Dendritic cell treated with granulocyte-macrophage colony-stimulating factor and Interleukin-4, amounts not matched to agents 40 ng/mL and 50 ng/mL, for 4 days (primary cell): ENCODE measurements around the gene PRPSAP2.
"Not testable (repeated sequence)": the region's sequence is repeated elsewhere in the genome, so short reads cannot be mapped to it uniquely, and the experiment has no call there.

ENCODE experiments used
- H3K27ac Mint-ChIP-seq: one replicate; pipeline ENCODE4 v1.8.0; 2022; ENCODE audit warnings: mild to moderate bottlenecking, mixed read lengths
- H3K27me3 Mint-ChIP-seq: one replicate; pipeline ENCODE4 v1.8.0; 2022; ENCODE audit warnings: mild to moderate bottlenecking, mixed read lengths
- H3K36me3 Mint-ChIP-seq: one replicate; pipeline ENCODE4 v1.8.0; 2022; ENCODE audit warnings: low read depth, mixed read lengths
- H3K4me1 Mint-ChIP-seq: one replicate; pipeline ENCODE4 v1.8.0; 2022; ENCODE audit warnings: low read depth, mixed read lengths
- H3K4me3 Mint-ChIP-seq: one replicate; pipeline ENCODE4 v1.8.0; 2022; ENCODE audit warnings: mild to moderate bottlenecking, moderate library complexity, mixed read lengths
- H3K9me3 Mint-ChIP-seq: one replicate; pipeline ENCODE4 v1.8.0; 2022; ENCODE audit warnings: mixed read lengths
- intact Hi-C: fragments of 100-400 bp; cut with micrococcal nuclease; formaldehyde crosslinking; loops from one replicate; pipeline ENCODE4 v1.15.0; 2022

PRPSAP2 gene

DNA sequence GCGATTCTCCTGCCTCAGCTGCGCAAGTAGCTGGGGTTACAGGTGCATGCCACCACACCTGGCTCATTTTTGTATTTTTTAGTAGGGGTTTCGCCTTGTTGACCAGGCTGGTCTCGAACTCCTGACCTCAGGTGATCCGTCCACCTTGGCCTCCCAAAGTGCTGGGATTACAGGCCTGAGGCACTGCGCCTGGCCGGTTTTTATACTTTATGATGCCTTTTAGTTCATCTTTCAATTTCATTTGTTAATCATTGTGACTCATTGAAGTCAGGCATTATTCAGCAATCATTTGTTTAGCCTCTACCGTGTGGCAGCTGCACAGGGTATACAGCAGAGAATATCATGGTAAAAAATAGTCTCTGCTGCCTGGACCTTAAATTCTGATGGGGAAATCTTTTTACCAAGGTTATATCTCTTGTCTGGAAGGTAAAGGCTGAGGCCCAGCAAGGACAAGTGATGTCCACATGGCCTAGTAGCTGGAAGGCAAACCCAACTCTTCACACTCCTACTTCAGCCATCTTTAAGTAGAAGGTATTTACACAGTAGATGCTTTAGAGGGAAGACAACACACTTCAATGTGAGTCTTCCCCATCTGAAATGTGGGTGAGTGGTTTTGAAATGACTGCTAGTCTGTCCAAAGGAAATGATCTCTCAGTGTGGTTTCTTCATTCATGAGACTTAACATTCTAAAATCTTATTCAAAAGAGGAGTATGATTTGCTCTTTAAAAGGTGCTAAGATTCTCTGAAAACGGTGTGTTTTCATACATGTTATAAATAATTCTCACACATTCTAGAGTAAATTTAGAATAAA lies 2.4 kb downstream of the PRPSAP2 start:
- no peak overlapping the region for H3K27ac Mint-ChIP-seq
- H3K27me3 Mint-ChIP-seq, result no peaks in the 10 kb centered on the region
- H3K4me1 Mint-ChIP-seq, result peaks cover 44% of the 10 kb centered on the region
- intact Hi-C loops, result no loop called here
- H3K36me3 Mint-ChIP-seq, result peaks cover 15% of the 10 kb centered on the region
- no peak overlapping the region for H3K4me3 Mint-ChIP-seq
- no peaks in the 10 kb centered on the region for H3K9me3 Mint-ChIP-seq

- no peak overlapping the region for H3K27ac Mint-ChIP-seq
- intact Hi-C loops, result no loop called here
- no peak overlapping the region for H3K4me3 Mint-ChIP-seq
- peaks cover 32% of the 10 kb centered on the region for H3K4me1 Mint-ChIP-seq
- no peaks in the 10 kb centered on the region for H3K27me3 Mint-ChIP-seq
- H3K9me3 Mint-ChIP-seq, result no peaks in the 10 kb centered on the region
- peaks cover 17% of the 10 kb centered on the region for H3K36me3 Mint-ChIP-seq
These were observed 4.1 kb downstream of the PRPSAP2 start for GRCh38 chr17:18862011-18862410.

GRCh38 chr17:18864996-18865395 lies 7.1 kb downstream of the PRPSAP2 start:
- H3K9me3 Mint-ChIP-seq, H3K27me3 Mint-ChIP-seq, H3K4me3 Mint-ChIP-seq, H3K27ac Mint-ChIP-seq, intact Hi-C loops: not testable (repeated sequence)
- Mint-ChIP-seq H3K36me3 (peaks cover 46% of the 10 kb centered on the region), H3K4me1 (peaks cover 21% of the 10 kb centered on the region)

DNA sequence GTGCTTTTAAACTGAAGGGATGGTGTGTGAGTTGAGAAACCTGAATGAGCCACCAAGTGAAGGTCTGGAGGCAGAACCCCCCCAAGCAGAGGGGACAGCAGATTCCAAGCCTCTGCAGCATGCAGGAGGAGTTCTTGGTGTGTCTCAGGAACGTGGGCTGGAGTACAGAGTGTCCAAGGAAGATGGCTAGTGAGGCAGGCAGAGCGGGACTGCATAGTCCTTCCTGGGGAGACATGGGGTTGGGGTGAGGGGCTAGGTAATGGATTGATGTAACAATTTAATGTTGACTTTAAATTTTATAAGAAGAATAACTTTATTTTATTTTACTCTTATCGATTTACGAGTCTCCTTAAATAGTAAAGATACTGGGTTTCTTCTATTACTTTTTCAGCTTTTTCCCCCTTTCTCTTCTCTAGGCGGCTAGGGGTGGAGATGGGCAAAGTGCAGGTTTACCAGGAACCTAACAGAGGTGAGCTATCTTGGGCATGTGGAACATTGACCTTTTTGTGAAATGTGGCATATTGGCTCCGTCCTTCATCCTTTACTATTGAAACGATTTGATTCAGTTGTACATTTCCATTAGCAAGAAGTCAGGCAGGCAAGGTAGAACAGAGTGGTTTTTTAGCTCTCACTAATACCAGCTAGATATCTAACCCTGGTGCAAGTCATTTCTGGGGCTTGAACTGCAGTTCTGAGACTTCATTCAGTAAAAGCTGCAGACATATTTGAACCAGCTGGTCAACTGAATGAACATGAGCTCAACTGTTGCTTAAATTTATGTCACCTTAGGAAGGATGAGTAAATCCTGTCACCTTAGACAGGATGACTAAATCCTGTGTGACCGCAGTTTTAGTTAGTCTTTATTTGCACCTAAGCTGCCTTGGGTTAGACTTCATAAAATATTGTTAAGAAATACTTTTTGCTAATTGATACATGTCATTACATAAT lies 9.2 kb downstream of the PRPSAP2 start:
- H3K36me3 Mint-ChIP-seq, result peaks cover 67% of the 10 kb centered on the region
- H3K9me3 Mint-ChIP-seq, result no peaks in the 10 kb centered on the region
- no peak overlapping the region for H3K27ac Mint-ChIP-seq
- intact Hi-C loops, result no loop called here
- no peak overlapping the region for H3K4me3 Mint-ChIP-seq
- H3K4me1 Mint-ChIP-seq, result peaks cover under 1% of the 10 kb centered on the region
- H3K27me3 Mint-ChIP-seq, result no peaks in the 10 kb centered on the region

- no peak overlapping the region for H3K27ac Mint-ChIP-seq
- intact Hi-C loops, result no loop called here
- H3K9me3 Mint-ChIP-seq, result no peaks in the 10 kb centered on the region
- peaks cover 90% of the 10 kb centered on the region for H3K36me3 Mint-ChIP-seq
- no peaks in the 10 kb centered on the region for H3K4me1 Mint-ChIP-seq
- no peak overlapping the region for H3K4me3 Mint-ChIP-seq
- H3K27me3 Mint-ChIP-seq, result no peaks in the 10 kb centered on the region
These were observed 19.2 kb downstream of the PRPSAP2 start for GRCh38 chr17:18877104-18877645.

GRCh38 chr17:18888766-18889290 lies 30.9 kb downstream of the PRPSAP2 start:
- H3K4me3 Mint-ChIP-seq, result no peak overlapping the region
- no peaks in the 10 kb centered on the region for H3K4me1 Mint-ChIP-seq
- H3K36me3 Mint-ChIP-seq, result peaks cover 90% of the 10 kb centered on the region
- no peaks in the 10 kb centered on the region for H3K27me3 Mint-ChIP-seq
- intact Hi-C loops, result no loop called here
- H3K27ac Mint-ChIP-seq, result no peak overlapping the region
- no peaks in the 10 kb centered on the region for H3K9me3 Mint-ChIP-seq

- Mint-ChIP-seq H3K36me3 (peaks cover 90% of the 10 kb centered on the region), H3K27ac (no peak overlapping the region), H3K4me1 (no peaks in the 10 kb centered on the region), H3K4me3 (no peak overlapping the region), H3K27me3 (no peaks in the 10 kb centered on the region), H3K9me3 (no peaks in the 10 kb centered on the region)
- intact Hi-C loops, result no loop called here
These were observed 31.7 kb downstream of the PRPSAP2 start for GRCh38 chr17:18889658-18890057.

- Mint-ChIP-seq H3K27ac (no peak overlapping the region), H3K27me3 (no peaks in the 10 kb centered on the region), H3K4me3 (no peak overlapping the region), H3K4me1 (no peaks in the 10 kb centered on the region), H3K36me3 (peaks cover 87% of the 10 kb centered on the region), H3K9me3 (no peaks in the 10 kb centered on the region)
- intact Hi-C loops, result no loop called here
These were observed 33.6 kb downstream of the PRPSAP2 start for GRCh38 chr17:18891541-18891940.

DNA sequence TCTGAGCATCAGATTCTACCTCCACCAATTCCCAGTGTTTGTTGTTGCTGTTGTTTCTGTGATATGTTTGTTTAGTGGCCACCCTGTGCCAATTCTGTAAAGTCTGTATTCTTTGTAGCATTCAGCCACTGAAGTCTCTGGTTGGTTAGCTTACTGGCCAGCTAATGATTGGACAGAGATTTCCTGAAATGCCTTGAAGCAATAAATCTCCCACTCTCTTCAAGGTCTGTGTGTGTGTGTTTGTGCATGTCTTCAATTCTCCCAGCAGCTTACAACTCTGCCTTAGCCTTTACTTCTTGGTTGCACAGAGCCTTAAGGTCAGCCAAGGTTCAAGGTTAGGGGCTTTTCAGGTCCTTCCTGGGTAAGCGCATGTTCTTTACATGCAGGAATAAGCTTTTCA lies 38.2 kb downstream of the PRPSAP2 start:
- intact Hi-C loops, result no loop called here
- no peaks in the 10 kb centered on the region for H3K27me3 Mint-ChIP-seq
- peaks cover 12% of the 10 kb centered on the region for H3K4me1 Mint-ChIP-seq
- no peak overlapping the region for H3K27ac Mint-ChIP-seq
- H3K36me3 Mint-ChIP-seq, result peaks cover 95% of the 10 kb centered on the region
- no peaks in the 10 kb centered on the region for H3K9me3 Mint-ChIP-seq
- no peak overlapping the region for H3K4me3 Mint-ChIP-seq

DNA sequence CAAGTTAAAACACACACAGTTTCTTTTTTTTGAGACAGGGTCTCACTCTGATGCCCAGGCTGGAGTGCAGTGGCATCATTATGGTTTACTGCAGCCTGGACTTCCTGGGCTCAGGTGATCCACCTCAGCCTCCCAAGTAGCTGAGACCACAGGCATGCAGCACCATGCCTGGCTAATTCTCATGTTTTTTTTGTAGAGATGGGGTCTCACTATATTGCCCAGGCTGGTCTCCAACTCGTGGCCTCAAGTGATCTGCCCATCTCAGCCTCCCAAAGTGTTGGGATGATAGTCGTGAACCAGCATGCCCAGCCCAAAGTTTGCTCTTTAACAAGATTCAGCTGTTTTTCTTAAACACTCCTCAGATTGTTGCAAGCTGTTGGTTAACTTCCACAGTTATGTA lies 39.0 kb downstream of the PRPSAP2 start:
- no peaks in the 10 kb centered on the region for H3K27me3 Mint-ChIP-seq
- peaks cover 95% of the 10 kb centered on the region for H3K36me3 Mint-ChIP-seq
- intact Hi-C loops, result no loop called here
- H3K4me3 Mint-ChIP-seq, result no peak overlapping the region
- no peaks in the 10 kb centered on the region for H3K9me3 Mint-ChIP-seq
- H3K4me1 Mint-ChIP-seq, result peaks cover 19% of the 10 kb centered on the region
- no peak overlapping the region for H3K27ac Mint-ChIP-seq

DNA sequence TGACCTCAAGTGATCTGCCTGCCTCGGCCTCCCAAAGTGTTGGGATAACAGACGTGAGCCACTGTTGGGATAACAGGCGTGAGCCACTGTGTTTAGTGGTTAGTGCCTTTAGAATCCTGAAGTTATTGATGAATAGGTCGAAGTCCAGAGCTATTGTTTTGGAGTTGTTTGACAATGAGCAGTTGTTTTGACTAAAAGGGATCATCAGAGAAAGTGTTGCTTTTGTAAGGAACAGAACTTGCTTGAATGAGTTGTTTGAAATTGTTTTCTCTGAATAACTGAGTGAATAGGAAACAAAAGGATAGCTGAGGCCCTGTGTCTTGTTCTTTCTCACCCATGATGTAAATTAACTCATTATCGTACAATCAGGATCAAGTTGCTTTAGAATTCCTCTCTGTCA lies 46.6 kb downstream of the PRPSAP2 start:
- Mint-ChIP-seq H3K27ac (no peak overlapping the region), H3K36me3 (peaks cover 97% of the 10 kb centered on the region)
- intact Hi-C loops, result no loop called here

DNA sequence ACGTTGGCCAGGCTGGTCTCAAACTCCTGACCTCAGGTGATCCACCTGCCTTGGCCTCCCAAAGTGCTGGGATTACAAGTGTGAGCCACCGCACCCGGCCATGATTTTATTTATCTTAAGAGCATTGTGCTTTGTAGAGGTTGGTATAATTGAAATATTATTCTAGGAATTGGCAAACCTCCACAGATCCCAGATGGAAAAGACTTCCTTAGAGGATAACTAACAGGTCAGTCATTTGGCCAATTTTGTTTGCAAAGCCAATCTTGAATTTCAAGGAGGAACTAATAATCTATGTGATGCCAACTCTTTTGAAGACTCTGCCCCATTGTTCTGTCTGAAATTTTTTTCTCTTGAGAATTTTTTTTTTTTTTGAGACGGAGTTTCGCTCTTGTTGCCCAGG lies 47.3 kb downstream of the PRPSAP2 start:
- Mint-ChIP-seq H3K9me3 (no peaks in the 10 kb centered on the region), H3K4me1 (peaks cover 17% of the 10 kb centered on the region), H3K4me3 (no peak overlapping the region), H3K27me3 (no peaks in the 10 kb centered on the region), H3K27ac (no peak overlapping the region), H3K36me3 (peaks cover 98% of the 10 kb centered on the region)
- intact Hi-C loops, result no loop called here

More for the DNA sequence above, 46.6 kb downstream of the PRPSAP2 start:
- H3K4me1 Mint-ChIP-seq, result peaks cover 19% of the 10 kb centered on the region
- no peaks in the 10 kb centered on the region for H3K9me3 Mint-ChIP-seq
- H3K4me3 Mint-ChIP-seq, result no peak overlapping the region
- no peaks in the 10 kb centered on the region for H3K27me3 Mint-ChIP-seq

DNA sequence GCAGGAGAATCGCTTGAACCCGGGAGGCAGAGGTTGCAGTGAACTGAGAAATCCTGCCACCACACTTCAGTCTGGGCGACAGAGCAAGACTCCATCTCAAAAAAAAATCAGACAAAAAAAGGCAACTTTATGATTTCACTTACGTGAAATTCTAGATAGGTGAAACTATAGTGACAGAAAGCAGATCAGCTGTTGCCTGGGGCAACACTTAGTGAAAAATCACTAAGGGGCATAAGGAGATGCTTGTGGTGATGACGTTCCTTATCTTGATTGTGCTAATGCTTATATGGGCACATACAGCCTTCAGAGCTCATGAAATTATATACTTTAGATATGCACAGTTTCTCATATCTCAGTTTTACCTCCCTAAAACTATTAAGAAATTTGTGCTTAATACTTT lies 52.4 kb downstream of the PRPSAP2 start:
- Mint-ChIP-seq H3K27ac (no peak overlapping the region), H3K4me3 (no peak overlapping the region), H3K27me3 (no peaks in the 10 kb centered on the region), H3K36me3 (peaks cover 96% of the 10 kb centered on the region), H3K9me3 (no peaks in the 10 kb centered on the region), H3K4me1 (no peaks in the 10 kb centered on the region)
- intact Hi-C loops, result no loop called here

GRCh38 chr17:18910881-18911280 lies 53.0 kb downstream of the PRPSAP2 start:
- Mint-ChIP-seq H3K4me3 (no peak overlapping the region), H3K4me1 (no peaks in the 10 kb centered on the region), H3K36me3 (peaks cover 96% of the 10 kb centered on the region), H3K27ac (no peak overlapping the region), H3K27me3 (no peaks in the 10 kb centered on the region), H3K9me3 (no peaks in the 10 kb centered on the region)
- intact Hi-C loops, result no loop called here
